GM23338 (cell line): ENCODE results near the gene YES1. TPM values are rescaled to one million over a fixed set of nuclear protein-coding genes. Genes with fewer than 3 reads are reported as not detected.

Source experiments
- ATAC-seq: fragments of 200-7000 bp; cut with Tn5 transposase; 3 replicates; pipeline ENCODE4 v1.9.1; 2020
- DNase-seq: peaks from one replicate; pipeline ENCODE4 v3.0.0-alpha.2; 2015; ENCODE audit warnings: low spot score
- H2AFZ ChIP-seq: fragments of 200-600 bp; sonication (generic); 2 replicates; pipeline ENCODE4 v1.8.0; 2016; ENCODE audit warnings: antibody characterized with exemption, mild to moderate bottlenecking, moderate library complexity
- H3F3A ChIP-seq: fragments of 200-600 bp; sonication (generic); replicated peaks from 2 replicates; pipeline ENCODE4 v1.8.0; 2017; ENCODE audit warnings: antibody characterized with exemption, mixed run types, low read depth
- H3K27ac ChIP-seq: fragments of 200-600 bp; sonication (generic); 2 replicates; pipeline ENCODE4 v1.6.1; 2016; ENCODE audit warnings: low read depth
- H3K27me3 ChIP-seq: fragments of 200-600 bp; sonication (generic); 2 replicates; pipeline ENCODE4 v1.8.0; 2016; ENCODE audit warnings: mild to moderate bottlenecking, mixed run types, moderate library complexity; ENCODE audit not compliant: insufficient read depth
- H3K36me3 ChIP-seq: fragments of 200-600 bp; sonication (generic); 2 replicates; pipeline ENCODE4 v1.8.0; 2016; ENCODE audit warnings: mild to moderate bottlenecking; ENCODE audit not compliant: insufficient read depth
- H3K4me1 ChIP-seq: fragments of 200-600 bp; sonication (generic); 2 replicates; pipeline ENCODE4 v1.8.0; 2016; ENCODE audit warnings: mild to moderate bottlenecking, moderate library complexity; ENCODE audit not compliant: insufficient read depth
- H3K4me2 ChIP-seq: fragments of 200-600 bp; sonication (generic); 2 replicates; pipeline ENCODE4 v1.7.1; 2017; ENCODE audit warnings: mixed run types
- H3K4me3 ChIP-seq: fragments of 200-600 bp; sonication (generic); 2 replicates; pipeline ENCODE4 v1.6.1; 2016; ENCODE audit warnings: mixed run types
- H3K79me2 ChIP-seq: fragments of 200-600 bp; sonication (generic); replicated peaks from 2 replicates; pipeline ENCODE4 v1.8.0; 2017; ENCODE audit warnings: mild to moderate bottlenecking; ENCODE audit not compliant: insufficient read depth
- H3K9me2 ChIP-seq: fragments of 200-600 bp; sonication (generic); 2 replicates; pipeline ENCODE4 v1.8.0; 2017; ENCODE audit not compliant: insufficient read depth
- H4K20me1 ChIP-seq: fragments of 200-600 bp; sonication (generic); replicated peaks from 2 replicates; pipeline ENCODE4 v1.8.0; 2017; ENCODE audit warnings: mild to moderate bottlenecking; ENCODE audit not compliant: insufficient read depth
- H3K27ac Mint-ChIP-seq: 2 replicates; pipeline ENCODE4 v1.8.0; 2020; ENCODE audit warnings: inconsistent platforms, mild to moderate bottlenecking, moderate library complexity, mixed read lengths
- H3K27me3 Mint-ChIP-seq: 3 replicates; pipeline ENCODE4 v1.8.0; 2022; ENCODE audit warnings: low read depth, mild to moderate bottlenecking, moderate library complexity, mixed read lengths, inconsistent platforms; ENCODE audit not compliant: insufficient read depth, poor library complexity
- H3K36me3 Mint-ChIP-seq: 3 replicates; pipeline ENCODE4 v1.8.0; 2021; ENCODE audit warnings: low read depth, mild to moderate bottlenecking, inconsistent platforms, moderate library complexity, mixed read lengths
- H3K4me1 Mint-ChIP-seq: 3 replicates; pipeline ENCODE4 v1.8.0; 2020; ENCODE audit warnings: mild to moderate bottlenecking, inconsistent platforms, mixed read lengths
- H3K4me3 Mint-ChIP-seq: 3 replicates; pipeline ENCODE4 v1.8.0; 2021; ENCODE audit warnings: moderate library complexity, mild to moderate bottlenecking, inconsistent platforms, mixed read lengths
- H3K9me3 Mint-ChIP-seq: 3 replicates; pipeline ENCODE4 v1.8.0; 2020; ENCODE audit warnings: moderate library complexity, mild to moderate bottlenecking, inconsistent platforms, mixed read lengths
- ETS1 ChIP-seq: IDR thresholded peaks from 2 replicates; pipeline ENCODE4 v1.6.1; 2016; ENCODE audit warnings: antibody characterized with exemption
- EZH2 ChIP-seq: fragments of 200-600 bp; sonication (generic); IDR thresholded peaks from one replicate; pipeline ENCODE4 v1.8.0; 2017; ENCODE audit warnings: antibody characterized with exemption, mild to moderate bottlenecking, low read depth; ENCODE audit not compliant: unreplicated experiment
- JUNB ChIP-seq: IDR thresholded peaks from one replicate; pipeline ENCODE4 v1.6.1; 2016; ENCODE audit warnings: antibody characterized with exemption; ENCODE audit not compliant: unreplicated experiment
- NANOG ChIP-seq: IDR thresholded peaks from 2 replicates; pipeline ENCODE4 v1.6.1; 2016; ENCODE audit warnings: antibody characterized with exemption, borderline replicate concordance
- ZNF114 ChIP-seq: fragments of 250-450 bp; sonication (Bioruptor Pico); IDR thresholded peaks from 2 replicates; pipeline ENCODE4 v1.5.0; 2020; ENCODE audit warnings: mild to moderate bottlenecking, moderate library complexity
- ZNF462 ChIP-seq: fragments of 250-450 bp; sonication (Bioruptor Pico); IDR thresholded peaks from 2 replicates; pipeline ENCODE4 v1.5.0; 2020; ENCODE audit warnings: mild to moderate bottlenecking, moderate library complexity
- polyA plus RNA-seq: library from polyadenylated mRNA; unstranded; fragments of >200 nt; fragmentation: Nextera tagmentation; extraction: Ambion mirVana; gene quantifications from 2 replicates; pipeline ENCODE4 v1.2.1, GENCODE V29; 2016
- total RNA-seq: library from RNA; depleted of rRNA; stranded (reverse); fragments of >200 nt; shearing (Covaris generic); gene quantifications from 2 replicates; pipeline ENCODE4 v1.2.3, GENCODE V29; 2014

The YES1 gene
- total and polyA plus RNA-seq, 2 experiments from 2014 or later: 25.4 to 327 TPM

GRCh38 chr18:853471-853870 lies 41.4 kb upstream of the YES1 start (continued):
- no peak for TF ChIP-seq ZNF462 (CRISPR knock-in tag)
- no peak for TF ChIP-seq NANOG
- no peak for TF ChIP-seq ETS1
- TF ChIP-seq ZNF114 (CRISPR knock-in tag): no peak
- no peak for TF ChIP-seq JUNB
- no peak for TF ChIP-seq EZH2

DNA sequence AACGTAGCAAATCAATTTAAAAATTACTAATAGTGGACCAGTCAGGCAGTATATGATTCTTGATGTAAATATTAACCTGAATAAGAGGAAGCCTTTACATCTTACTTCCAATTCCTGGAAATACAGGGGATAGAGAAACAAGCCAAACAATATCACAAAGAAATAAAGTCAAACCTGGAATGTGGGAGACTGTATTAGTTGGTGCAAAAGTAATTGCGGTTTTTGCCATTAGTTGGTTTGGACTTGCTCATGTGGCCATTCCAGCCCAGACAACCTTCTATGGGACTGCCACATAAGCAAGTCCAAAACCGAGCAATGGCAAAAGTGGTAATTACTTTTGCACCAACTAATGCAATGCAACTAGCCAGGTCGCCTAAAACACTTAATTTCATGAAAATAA lies 38.9 kb upstream of the YES1 start:
- no peaks in the 10 kb centered on the region for H3K79me2 ChIP-seq
- H3K9me2 ChIP-seq: peaks cover 2% of the 10 kb centered on the region; the same call in 1 of the 2 replicates
- H3K27me3 ChIP-seq: no peaks in the 10 kb centered on the region
- no peaks in the 10 kb centered on the region for H3K36me3 Mint-ChIP-seq
- peaks cover 3% of the 10 kb centered on the region; the same call in 1 of the 3 replicates for H3K4me1 Mint-ChIP-seq
- H3K27ac ChIP-seq: no peak overlapping the region
- no peak overlapping the region for H3K4me3 ChIP-seq
- no peaks in the 10 kb centered on the region for H3F3A ChIP-seq
- H3K36me3 ChIP-seq: no peaks in the 10 kb centered on the region
- no peak overlapping the region for H3K27ac Mint-ChIP-seq
- H3K4me1 ChIP-seq: no peaks in the 10 kb centered on the region
- ATAC-seq: no peak
- DNase-seq: no peak
- no peaks in the 10 kb centered on the region for H3K9me3 Mint-ChIP-seq
- no peak overlapping the region for H3K4me3 Mint-ChIP-seq
- TF ChIP-seq ZNF114 (CRISPR knock-in tag): no peak
- H3K27me3 Mint-ChIP-seq: no peaks in the 10 kb centered on the region
- no peak overlapping the region for H2AFZ ChIP-seq
- no peaks in the 10 kb centered on the region for H4K20me1 ChIP-seq
- H3K4me2 ChIP-seq: no peak overlapping the region
